Retinal pigment epithelial cell (primary cell): ENCODE data around the gene CHN1.

Source experiments
- DNase-seq: peaks from one replicate; pipeline ENCODE4 v3.0.0-alpha.2; 2010; ENCODE audit warnings: low read depth
- H3K4me3 ChIP-seq: 2 replicates; pipeline ENCODE4 v1.5.1; 2011; ENCODE audit warnings: mild to moderate bottlenecking, low read length, control low read depth, moderate library complexity
- TF ChIP-seq, protein P1 (sequence below): conservative IDR thresholded peaks from 2 replicates; pipeline ENCODE4 v1.5.1; 2011; ENCODE audit warnings: low read depth, low read length, control low read depth, inconsistent platforms

CHN1 gene

DNA sequence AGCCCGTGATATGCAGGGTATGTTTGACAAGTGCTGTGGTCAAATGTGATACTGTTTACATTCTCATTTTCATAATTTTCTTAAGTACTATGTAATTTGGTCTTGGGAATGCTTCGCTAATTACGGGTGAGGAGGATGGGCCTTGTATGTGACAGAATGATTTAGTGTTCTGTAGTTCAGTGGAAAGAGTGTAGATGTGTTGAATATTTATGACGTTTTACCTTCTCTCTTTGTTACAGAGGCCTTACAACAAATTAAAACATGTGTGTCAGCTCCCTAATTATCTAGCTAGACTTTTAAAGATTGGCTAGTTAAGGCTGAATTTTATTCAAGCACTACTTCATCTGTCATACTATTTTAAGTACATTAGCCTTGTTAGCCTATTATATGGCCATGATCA lies 230.3 kb downstream of the CHN1 start:
- DNase-seq: no peak
- TF ChIP-seq, protein P1, sequence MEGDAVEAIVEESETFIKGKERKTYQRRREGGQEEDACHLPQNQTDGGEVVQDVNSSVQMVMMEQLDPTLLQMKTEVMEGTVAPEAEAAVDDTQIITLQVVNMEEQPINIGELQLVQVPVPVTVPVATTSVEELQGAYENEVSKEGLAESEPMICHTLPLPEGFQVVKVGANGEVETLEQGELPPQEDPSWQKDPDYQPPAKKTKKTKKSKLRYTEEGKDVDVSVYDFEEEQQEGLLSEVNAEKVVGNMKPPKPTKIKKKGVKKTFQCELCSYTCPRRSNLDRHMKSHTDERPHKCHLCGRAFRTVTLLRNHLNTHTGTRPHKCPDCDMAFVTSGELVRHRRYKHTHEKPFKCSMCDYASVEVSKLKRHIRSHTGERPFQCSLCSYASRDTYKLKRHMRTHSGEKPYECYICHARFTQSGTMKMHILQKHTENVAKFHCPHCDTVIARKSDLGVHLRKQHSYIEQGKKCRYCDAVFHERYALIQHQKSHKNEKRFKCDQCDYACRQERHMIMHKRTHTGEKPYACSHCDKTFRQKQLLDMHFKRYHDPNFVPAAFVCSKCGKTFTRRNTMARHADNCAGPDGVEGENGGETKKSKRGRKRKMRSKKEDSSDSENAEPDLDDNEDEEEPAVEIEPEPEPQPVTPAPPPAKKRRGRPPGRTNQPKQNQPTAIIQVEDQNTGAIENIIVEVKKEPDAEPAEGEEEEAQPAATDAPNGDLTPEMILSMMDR: no peak
- no peak overlapping the region for H3K4me3 ChIP-seq

GRCh38 chr2:174773215-174773614 lies 232.0 kb downstream of the CHN1 start:
- H3K4me3 ChIP-seq: no peak overlapping the region
- no peak for DNase-seq
- TF ChIP-seq, protein P1: no peak

DNA sequence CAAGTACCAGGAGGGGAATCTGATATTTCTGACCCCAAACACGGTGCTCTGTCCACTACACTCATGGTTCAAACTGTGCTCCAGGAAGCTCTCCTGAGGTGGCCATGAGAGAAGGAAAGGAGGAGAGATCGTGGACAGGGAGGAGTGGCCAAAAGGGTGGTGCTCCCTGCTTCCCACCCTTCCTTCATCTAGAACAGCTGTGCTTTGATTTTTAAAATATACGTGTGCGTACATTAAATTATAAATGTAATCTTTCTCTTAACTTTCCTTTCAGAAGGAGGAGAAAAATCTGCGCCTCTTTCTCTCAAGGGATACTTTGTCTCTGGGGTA lies 232.7 kb downstream of the CHN1 start:
- no peak for DNase-seq
- H3K4me3 ChIP-seq: no peak overlapping the region
- TF ChIP-seq, protein P1: no peak

DNA sequence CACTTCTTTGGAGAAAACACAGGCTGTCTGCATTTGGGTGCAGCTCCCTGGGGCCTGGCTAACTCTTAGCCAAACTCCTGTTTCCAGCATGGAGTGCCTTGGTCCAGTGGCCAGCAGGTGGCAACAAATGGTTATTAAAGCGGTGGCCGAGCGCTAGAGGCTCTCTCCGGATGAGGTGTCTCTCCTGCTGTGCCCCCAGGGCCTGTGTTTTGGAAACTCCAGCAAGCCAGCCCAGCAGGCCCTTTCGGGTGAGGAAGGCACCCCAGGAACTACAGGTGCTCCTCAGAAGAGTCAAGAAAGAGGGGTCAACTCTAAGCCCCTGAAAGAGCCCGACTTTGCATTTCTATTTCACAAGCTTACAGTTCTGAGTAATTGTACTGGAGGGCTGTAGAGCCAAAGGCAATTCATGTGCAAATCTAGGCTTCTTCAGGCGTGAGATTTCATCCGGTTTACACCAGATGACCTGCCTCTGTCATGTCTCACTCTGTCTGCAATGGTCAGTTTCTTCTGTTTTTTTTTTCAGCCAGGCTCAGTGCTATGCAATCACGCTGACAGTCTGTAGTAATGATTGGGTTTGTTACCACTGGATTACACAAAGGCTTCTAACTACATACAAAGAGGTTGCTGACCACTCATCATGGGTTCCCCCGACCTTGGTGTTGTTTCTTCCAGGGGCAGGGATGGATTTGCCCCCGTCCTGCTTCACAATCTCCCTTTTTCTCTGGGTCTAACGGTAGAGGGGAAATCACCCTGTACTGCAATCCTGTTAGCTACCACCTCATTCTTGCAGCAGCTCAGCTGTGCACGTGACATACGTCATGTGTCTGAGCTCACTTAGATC lies 233.3 kb downstream of the CHN1 start:
- H3K4me3 ChIP-seq: no peak overlapping the region
- no peak for DNase-seq
- TF ChIP-seq, protein P1: peak; percentile 90

- H3K4me3 ChIP-seq: no peak overlapping the region
- DNase-seq: no peak
- TF ChIP-seq, protein P1: no peak
Observed at GRCh38 chr2:174771136-174771535, 234.0 kb downstream of the CHN1 start.

GRCh38 chr2:174768557-174768956 lies 236.6 kb downstream of the CHN1 start:
- no peak for DNase-seq
- no peak overlapping the region for H3K4me3 ChIP-seq
- TF ChIP-seq, protein P1: no peak

DNA sequence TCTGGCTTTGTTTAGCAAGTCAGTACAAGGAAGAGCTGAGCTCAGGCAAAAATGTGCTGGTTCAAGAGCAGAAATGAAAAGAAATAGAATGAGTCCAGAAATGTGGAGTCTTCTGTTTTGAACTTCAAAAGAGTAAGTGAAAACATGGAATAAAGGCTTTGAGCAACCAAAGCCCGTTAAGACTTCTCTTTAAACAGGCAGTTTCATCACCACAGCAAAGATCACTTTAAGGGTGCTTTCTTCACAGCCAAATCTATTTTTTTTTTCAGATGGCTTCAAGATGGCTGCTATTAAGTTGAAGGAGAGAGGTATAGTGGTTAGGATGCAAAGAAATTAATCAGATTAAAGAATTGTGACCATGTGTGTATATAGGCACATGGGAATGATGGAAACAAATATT lies 238.9 kb downstream of the CHN1 start:
- TF ChIP-seq, protein P1: no peak
- DNase-seq: no peak
- H3K4me3 ChIP-seq: no peak overlapping the region
